Choroid plexus epithelial cell (primary cell): ENCODE measurements around the gene EEFSEC.

Experiments used
- DNase-seq: peaks from one replicate; pipeline ENCODE4 v3.0.0-alpha.2; 2010; ENCODE audit warnings: low read depth
- H3K4me3 ChIP-seq: 2 replicates; pipeline ENCODE4 v1.5.1; 2011; ENCODE audit warnings: low read depth, mild to moderate bottlenecking, control low read depth, low read length, moderate library complexity
- CTCF ChIP-seq: conservative IDR thresholded peaks from 2 replicates; pipeline ENCODE4 v1.5.1; 2011; ENCODE audit warnings: low read depth, mild to moderate bottlenecking, control low read depth, inconsistent platforms, low read length, moderate library complexity

EEFSEC gene

DNA sequence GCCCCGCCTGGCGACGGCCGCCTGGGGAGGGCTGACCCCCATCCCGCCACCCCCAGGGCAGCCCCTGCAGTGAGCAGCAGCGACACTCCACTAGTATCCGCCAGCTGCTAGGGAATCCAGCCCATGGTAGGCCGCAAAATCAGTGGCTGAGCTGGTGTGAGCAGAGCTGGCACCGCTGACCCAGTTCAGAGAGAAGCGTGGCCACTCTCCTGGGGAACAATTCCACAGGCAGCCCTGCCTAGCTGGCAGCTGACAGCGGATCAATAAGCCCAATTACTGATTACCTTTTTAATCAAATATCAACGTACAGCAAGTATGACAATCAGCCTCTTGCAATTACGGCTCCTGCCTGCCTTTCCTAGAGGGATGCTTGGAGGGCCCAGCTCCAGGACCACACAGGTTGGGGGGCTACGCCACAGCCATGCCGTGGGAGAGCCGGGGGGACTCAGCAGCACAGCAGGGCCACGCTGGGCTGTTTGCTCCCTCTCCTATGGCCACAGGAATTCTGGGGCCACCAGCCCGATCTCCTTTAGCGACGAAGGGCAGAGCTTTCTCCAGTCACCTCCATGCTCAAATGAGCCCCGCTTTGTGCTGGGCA, 299.5 kb downstream of the EEFSEC start:
- no peak overlapping the region for H3K4me3 ChIP-seq
- no peak for DNase-seq

DNA sequence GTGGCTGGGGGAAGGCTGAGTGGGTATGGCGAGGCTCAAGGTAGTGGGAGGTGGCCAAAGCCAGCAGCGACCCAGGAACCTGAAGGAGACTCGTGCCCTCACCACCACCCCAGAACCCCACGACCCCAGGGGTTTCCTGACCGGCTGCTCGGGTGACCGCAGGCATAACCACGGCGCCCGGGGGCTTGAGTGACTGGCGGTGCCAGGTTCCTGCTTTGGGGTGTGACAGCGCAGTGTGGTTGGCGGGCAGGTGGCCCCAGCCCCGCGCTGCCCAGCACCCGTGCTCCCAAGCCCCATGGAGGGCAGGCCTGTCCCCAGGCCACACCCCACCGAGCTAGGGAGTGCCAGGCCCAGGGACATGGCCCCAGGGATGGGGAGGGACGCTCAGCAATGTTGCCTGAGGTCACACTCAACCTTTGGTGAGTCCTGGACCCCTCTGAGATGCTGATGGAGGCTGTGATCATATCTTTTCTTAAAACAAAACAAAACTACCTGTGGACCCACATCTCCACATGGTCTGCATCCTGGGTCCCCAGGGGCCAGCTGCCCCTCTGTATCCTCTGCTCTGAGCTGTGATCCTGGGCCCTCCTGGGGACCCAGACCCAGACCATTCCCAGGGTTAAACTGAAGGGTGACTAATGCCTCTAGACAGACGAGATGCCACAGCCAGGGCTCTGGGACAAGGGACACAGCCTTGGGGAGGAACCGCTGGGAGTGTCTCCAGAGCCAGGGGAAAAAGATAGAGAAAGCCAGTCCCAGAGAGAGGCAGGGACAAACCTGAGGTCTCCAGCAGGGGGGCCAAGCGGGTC, 300.4 kb downstream of the EEFSEC start:
- TF ChIP-seq CTCF, result no peak
- no peak overlapping the region for H3K4me3 ChIP-seq
- DNase-seq, result no peak

More for the DNA sequence above, 299.5 kb downstream of the EEFSEC start:
- no peak for TF ChIP-seq CTCF

GRCh38 chr3:128454310-128454618, 301.0 kb downstream of the EEFSEC start:
- no peak for DNase-seq
- TF ChIP-seq CTCF, result no peak
- no peak overlapping the region for H3K4me3 ChIP-seq

DNA sequence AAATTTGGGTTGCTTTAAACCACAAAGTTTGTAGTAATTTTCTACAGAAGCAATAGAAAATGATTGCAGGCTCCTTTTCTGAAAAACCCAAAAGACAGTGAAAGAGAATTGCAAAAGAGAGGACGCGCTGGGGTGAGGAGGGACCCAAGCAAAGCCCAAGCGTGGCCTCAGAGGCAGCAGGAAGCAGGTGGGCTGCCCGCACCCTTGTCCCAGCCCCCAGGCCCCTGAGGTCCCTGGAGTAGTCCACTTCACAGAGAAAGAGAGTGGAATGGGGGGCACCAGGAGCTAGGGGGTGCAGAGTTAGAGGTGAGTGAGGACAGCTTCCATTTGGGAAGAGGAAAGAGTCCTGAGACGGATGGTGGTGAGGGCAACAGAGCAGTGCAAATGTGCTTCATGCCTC, 301.8 kb downstream of the EEFSEC start:
- no peak overlapping the region for H3K4me3 ChIP-seq
- no peak for DNase-seq
- no peak for TF ChIP-seq CTCF

- no peak overlapping the region for H3K4me3 ChIP-seq
- no peak for TF ChIP-seq CTCF
- no peak for DNase-seq
These were observed 302.8 kb downstream of the EEFSEC start for GRCh38 chr3:128455786-128456748.

GRCh38 chr3:128456776-128457715, 303.8 kb downstream of the EEFSEC start:
- DNase-seq, result no peak
- TF ChIP-seq CTCF, result no peak
- no peak overlapping the region for H3K4me3 ChIP-seq
